HG03342 (cell line): ENCODE results near the gene GYPB.
"Not testable (repeated sequence)": the region's sequence is repeated elsewhere in the genome, so short reads cannot be mapped to it uniquely, and the experiment has no call there.

Experiments
- ATAC-seq: cut with Tn5 transposase; IDR thresholded peaks from one replicate; pipeline ENCODE4 v1.9.1; 2021; ENCODE audit warnings: mild to moderate bottlenecking, moderate library complexity; ENCODE audit not compliant: unreplicated experiment

Gene GYPB

DNA sequence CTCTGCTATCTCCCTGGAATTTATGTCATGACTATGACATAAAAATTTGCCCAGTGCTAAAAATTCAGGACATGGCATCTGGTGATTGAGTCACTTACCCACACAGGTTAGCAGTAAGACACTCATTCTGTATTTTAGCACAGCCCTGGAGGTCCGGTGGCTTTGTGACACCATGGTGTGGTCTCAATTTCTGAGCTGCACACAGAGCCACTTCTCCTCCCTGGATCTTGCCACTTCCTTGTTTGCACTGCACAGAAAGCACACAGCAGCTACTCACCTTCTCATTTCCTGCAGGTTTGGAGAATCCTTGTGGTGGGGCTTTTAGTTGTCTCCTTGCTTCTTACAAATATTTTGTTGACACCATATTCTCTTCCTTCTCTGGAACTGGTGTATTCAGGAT, 69.0 kb downstream of the GYPB start:
- ATAC-seq, result not testable (repeated sequence)

DNA sequence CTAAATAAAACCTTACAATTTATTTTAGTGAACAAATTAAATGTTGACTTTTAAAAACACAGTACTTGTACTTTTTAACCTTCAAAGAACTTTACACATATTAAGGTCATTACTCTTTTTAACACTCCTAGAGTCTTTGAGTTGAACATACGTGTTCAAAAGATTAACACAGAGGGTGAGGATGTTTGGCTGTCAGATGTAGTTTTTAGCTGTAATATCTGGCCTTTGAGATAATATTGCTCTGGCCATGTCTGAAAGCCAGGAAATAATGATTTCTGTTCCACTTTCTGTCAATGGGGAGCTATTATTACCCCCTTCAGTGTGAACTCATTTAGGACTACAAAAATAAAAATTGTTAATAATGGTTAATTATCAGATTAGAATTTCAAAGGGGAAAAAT, 71.7 kb downstream of the GYPB start:
- not testable (repeated sequence) for ATAC-seq
